Measurements from ENCODE around the gene KIF4A. TPM values are rescaled to one million over a fixed set of nuclear protein-coding genes. Genes with fewer than 3 reads are reported as not detected.

KIF4A gene
- total and polyA plus RNA-seq, 10 of the 15 experiments (the other 5 are each of a cell fraction or from before 2014, with no cell fraction given): 10.8 to 28.8 (median 22.5) TPM

GRCh38 chrX:70336767-70337166, 46.9 kb downstream of the KIF4A start (continued):
- no peak for TF ChIP-seq ZNF622 (IDR thresholded peaks at IDR 0.05)
- TF ChIP-seq, protein P1, sequence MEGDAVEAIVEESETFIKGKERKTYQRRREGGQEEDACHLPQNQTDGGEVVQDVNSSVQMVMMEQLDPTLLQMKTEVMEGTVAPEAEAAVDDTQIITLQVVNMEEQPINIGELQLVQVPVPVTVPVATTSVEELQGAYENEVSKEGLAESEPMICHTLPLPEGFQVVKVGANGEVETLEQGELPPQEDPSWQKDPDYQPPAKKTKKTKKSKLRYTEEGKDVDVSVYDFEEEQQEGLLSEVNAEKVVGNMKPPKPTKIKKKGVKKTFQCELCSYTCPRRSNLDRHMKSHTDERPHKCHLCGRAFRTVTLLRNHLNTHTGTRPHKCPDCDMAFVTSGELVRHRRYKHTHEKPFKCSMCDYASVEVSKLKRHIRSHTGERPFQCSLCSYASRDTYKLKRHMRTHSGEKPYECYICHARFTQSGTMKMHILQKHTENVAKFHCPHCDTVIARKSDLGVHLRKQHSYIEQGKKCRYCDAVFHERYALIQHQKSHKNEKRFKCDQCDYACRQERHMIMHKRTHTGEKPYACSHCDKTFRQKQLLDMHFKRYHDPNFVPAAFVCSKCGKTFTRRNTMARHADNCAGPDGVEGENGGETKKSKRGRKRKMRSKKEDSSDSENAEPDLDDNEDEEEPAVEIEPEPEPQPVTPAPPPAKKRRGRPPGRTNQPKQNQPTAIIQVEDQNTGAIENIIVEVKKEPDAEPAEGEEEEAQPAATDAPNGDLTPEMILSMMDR (IDR thresholded peaks at IDR 0.05 in 2 of 3, conservative IDR thresholded peaks at IDR 0.05 in 1 of 3; ENCODE audit: control insufficient read depth in 2 of 3, extremely low read depth in 1 of 3, insufficient read depth in 1 of 3, low read depth in 3 of 3, low read length in 3 of 3): no peak
- TF ChIP-seq EZH2 (IDR thresholded peaks at IDR 0.05; ENCODE audit: borderline replicate concordance, control insufficient read depth, low read depth, low read length): no peak
- TF ChIP-seq TARDBP (IDR thresholded peaks at IDR 0.05; ENCODE audit: borderline replicate concordance): no peak
- TF ChIP-seq, protein P2, sequence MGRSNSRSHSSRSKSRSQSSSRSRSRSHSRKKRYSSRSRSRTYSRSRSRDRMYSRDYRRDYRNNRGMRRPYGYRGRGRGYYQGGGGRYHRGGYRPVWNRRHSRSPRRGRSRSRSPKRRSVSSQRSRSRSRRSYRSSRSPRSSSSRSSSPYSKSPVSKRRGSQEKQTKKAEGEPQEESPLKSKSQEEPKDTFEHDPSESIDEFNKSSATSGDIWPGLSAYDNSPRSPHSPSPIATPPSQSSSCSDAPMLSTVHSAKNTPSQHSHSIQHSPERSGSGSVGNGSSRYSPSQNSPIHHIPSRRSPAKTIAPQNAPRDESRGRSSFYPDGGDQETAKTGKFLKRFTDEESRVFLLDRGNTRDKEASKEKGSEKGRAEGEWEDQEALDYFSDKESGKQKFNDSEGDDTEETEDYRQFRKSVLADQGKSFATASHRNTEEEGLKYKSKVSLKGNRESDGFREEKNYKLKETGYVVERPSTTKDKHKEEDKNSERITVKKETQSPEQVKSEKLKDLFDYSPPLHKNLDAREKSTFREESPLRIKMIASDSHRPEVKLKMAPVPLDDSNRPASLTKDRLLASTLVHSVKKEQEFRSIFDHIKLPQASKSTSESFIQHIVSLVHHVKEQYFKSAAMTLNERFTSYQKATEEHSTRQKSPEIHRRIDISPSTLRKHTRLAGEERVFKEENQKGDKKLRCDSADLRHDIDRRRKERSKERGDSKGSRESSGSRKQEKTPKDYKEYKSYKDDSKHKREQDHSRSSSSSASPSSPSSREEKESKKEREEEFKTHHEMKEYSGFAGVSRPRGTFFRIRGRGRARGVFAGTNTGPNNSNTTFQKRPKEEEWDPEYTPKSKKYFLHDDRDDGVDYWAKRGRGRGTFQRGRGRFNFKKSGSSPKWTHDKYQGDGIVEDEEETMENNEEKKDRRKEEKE (IDR thresholded peaks at IDR 0.05): no peak
- no peak for TF ChIP-seq MYC (IDR thresholded peaks at IDR 0.05; ENCODE audit: insufficient read depth, insufficient read length, insufficient replicate concordance, low read length, severe bottlenecking)
- TF ChIP-seq ATF2 (IDR thresholded peaks at IDR 0.05; ENCODE audit: low read length): peak; percentile 77
- no peak for TF ChIP-seq KDM1A (IDR thresholded peaks at IDR 0.05; ENCODE audit: borderline replicate concordance)
- no peak for TF ChIP-seq NFYA (IDR thresholded peaks at IDR 0.05; ENCODE audit: borderline replicate concordance, low read depth, low read length)
- TF ChIP-seq SUPT20H (IDR thresholded peaks at IDR 0.05; ENCODE audit: borderline replicate concordance, control insufficient read depth, low read depth, low read length): no peak
- no peak for TF ChIP-seq ZZZ3 (IDR thresholded peaks at IDR 0.05; ENCODE audit: control insufficient read depth, insufficient read length, low read depth)
- no peak for TF ChIP-seq STAT3 (IDR thresholded peaks at IDR 0.05; ENCODE audit: low read depth, low read length)
- peak; percentile 71 for TF ChIP-seq IKZF1 (conservative IDR thresholded peaks at IDR 0.05)
- no peak for TF ChIP-seq POU2F2 (IDR thresholded peaks at IDR 0.05; ENCODE audit: borderline replicate concordance, low read depth, low read length)
- TF ChIP-seq ZNF274 (IDR thresholded peaks at IDR 0.05; ENCODE audit: insufficient read depth, insufficient read length): no peak
- TF ChIP-seq MTA3 (IDR thresholded peaks at IDR 0.05; ENCODE audit: borderline replicate concordance, low read length): no peak
- TF ChIP-seq NR2F1 (conservative IDR thresholded peaks at IDR 0.05): no peak
- TF ChIP-seq, protein P3, sequence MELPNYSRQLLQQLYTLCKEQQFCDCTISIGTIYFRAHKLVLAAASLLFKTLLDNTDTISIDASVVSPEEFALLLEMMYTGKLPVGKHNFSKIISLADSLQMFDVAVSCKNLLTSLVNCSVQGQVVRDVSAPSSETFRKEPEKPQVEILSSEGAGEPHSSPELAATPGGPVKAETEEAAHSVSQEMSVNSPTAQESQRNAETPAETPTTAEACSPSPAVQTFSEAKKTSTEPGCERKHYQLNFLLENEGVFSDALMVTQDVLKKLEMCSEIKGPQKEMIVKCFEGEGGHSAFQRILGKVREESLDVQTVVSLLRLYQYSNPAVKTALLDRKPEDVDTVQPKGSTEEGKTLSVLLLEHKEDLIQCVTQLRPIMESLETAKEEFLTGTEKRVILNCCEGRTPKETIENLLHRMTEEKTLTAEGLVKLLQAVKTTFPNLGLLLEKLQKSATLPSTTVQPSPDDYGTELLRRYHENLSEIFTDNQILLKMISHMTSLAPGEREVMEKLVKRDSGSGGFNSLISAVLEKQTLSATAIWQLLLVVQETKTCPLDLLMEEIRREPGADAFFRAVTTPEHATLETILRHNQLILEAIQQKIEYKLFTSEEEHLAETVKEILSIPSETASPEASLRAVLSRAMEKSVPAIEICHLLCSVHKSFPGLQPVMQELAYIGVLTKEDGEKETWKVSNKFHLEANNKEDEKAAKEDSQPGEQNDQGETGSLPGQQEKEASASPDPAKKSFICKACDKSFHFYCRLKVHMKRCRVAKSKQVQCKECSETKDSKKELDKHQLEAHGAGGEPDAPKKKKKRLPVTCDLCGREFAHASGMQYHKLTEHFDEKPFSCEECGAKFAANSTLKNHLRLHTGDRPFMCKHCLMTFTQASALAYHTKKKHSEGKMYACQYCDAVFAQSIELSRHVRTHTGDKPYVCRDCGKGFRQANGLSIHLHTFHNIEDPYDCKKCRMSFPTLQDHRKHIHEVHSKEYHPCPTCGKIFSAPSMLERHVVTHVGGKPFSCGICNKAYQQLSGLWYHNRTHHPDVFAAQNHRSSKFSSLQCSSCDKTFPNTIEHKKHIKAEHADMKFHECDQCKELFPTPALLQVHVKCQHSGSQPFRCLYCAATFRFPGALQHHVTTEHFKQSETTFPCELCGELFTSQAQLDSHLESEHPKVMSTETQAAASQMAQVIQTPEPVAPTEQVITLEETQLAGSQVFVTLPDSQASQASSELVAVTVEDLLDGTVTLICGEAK (IDR thresholded peaks at IDR 0.05; ENCODE audit: borderline replicate concordance): no peak
- TF ChIP-seq KLF5 (IDR thresholded peaks at IDR 0.05; ENCODE audit: partially characterized antibody): no peak
- no peak for TF ChIP-seq BRCA1 (IDR thresholded peaks at IDR 0.05; ENCODE audit: low read depth, low read length)

Data from GM12878 (cell line).